Fibroblast of skin of abdomen (primary cell): ENCODE measurements around the gene OR1B1. TPM values are rescaled to one million over a fixed set of nuclear protein-coding genes. Genes with fewer than 3 reads are reported as not detected.
"Not testable (repeated sequence)": the region's sequence is repeated elsewhere in the genome, so short reads cannot be mapped to it uniquely, and the experiment has no call there.

Experiments
- DNase-seq: peaks from one replicate; pipeline ENCODE4 v3.0.0-alpha.2; 2013
- polyA plus RNA-seq, 2 experiments: library from polyadenylated mRNA; unstranded; fragments of 120-200 nt; gene quantifications; one replicate each; pipeline ENCODE4 v1.2.1, GENCODE V29; 2013; ENCODE audit not compliant: insufficient read length in 2 of 2

Gene OR1B1
- polyA plus RNA-seq (2013, experiment 1 of 2; ENCODE audit: insufficient read length): not detected
- not detected for polyA plus RNA-seq (2013, experiment 2 of 2; ENCODE audit: insufficient read length)

- no peak for DNase-seq
Observed at GRCh38 chr9:122657527-122657926, at the start of gene OR1B1. Gene OR1B1, minus strand, starts transcription at chr9:122657627.

- no peak for DNase-seq
Observed at GRCh38 chr9:122695696-122696095, 38.3 kb upstream of the OR1B1 start.

GRCh38 chr9:122684851-122685250, 27.4 kb upstream of the OR1B1 start:
- DNase-seq: no peak

- DNase-seq: no peak
Observed at GRCh38 chr9:122672481-122672880, 15.1 kb upstream of the OR1B1 start.

GRCh38 chr9:122661416-122661815, 4.0 kb upstream of the OR1B1 start, which contains the start of gene OR1L1:
Gene OR1L1, plus strand, starts transcription at chr9:122661716. Its CDS starts 0 bp downstream, at chr9:122661716.
- DNase-seq: no peak

- no peak for DNase-seq
Observed at GRCh38 chr9:122656378-122656777, 1.0 kb downstream of the OR1B1 start.

GRCh38 chr9:122642226-122642625, 15.2 kb downstream of the OR1B1 start:
- no peak for DNase-seq

GRCh38 chr9:122619996-122620395, 37.4 kb downstream of the OR1B1 start:
- no peak for DNase-seq

- no peak for DNase-seq
Observed at GRCh38 chr9:122614362-122614761, 43.1 kb downstream of the OR1B1 start, which contains the start of gene OR1Q1. Gene OR1Q1, plus strand, starts transcription at chr9:122614738. Its CDS starts 0 bp downstream, at chr9:122614738.

- no peak for DNase-seq
Observed at GRCh38 chr9:122609804-122610203, 47.6 kb downstream of the OR1B1 start.

GRCh38 chr9:122606587-122606986, 50.8 kb downstream of the OR1B1 start:
- DNase-seq: no peak

- no peak for DNase-seq
Observed at GRCh38 chr9:122605691-122606090, 51.7 kb downstream of the OR1B1 start.

GRCh38 chr9:122583284-122583683, 74.1 kb downstream of the OR1B1 start, which contains the start of gene OR1L8:
Gene OR1L8, minus strand, starts transcription at chr9:122583384. Its CDS starts 14,907 bp downstream, at chr9:122568477.
- DNase-seq: not testable (repeated sequence)

GRCh38 chr9:122580360-122580759, 77.1 kb downstream of the OR1B1 start:
- peak; percentile 1 for DNase-seq

- DNase-seq: no peak
Observed at GRCh38 chr9:122579874-122580273, 77.6 kb downstream of the OR1B1 start.
